VCaP (cell line): ENCODE data around the gene SMIM38.

Experiments used
- H3K27ac ChIP-seq: fragments of 450-650 bp; 2 replicates; pipeline ENCODE4 v1.5.1; 2017
- CTCF ChIP-seq: fragments of 450-650 bp; conservative IDR thresholded peaks from 2 replicates; pipeline ENCODE4 v1.5.1; 2017; ENCODE audit warnings: mild to moderate bottlenecking, moderate library complexity

SMIM38 gene

GRCh38 chr11:69172674-69173073 is 16.9 kb downstream of the SMIM38 start:
- no peak overlapping the region for H3K27ac ChIP-seq
- TF ChIP-seq CTCF = no peak

GRCh38 chr11:69173331-69173730 is 17.6 kb downstream of the SMIM38 start:
- no peak for TF ChIP-seq CTCF
- no peak overlapping the region for H3K27ac ChIP-seq

- no peak for TF ChIP-seq CTCF
Measured at GRCh38 chr11:69173925-69174581, 18.3 kb downstream of the SMIM38 start.

GRCh38 chr11:69174841-69175240 is 19.1 kb downstream of the SMIM38 start:
- TF ChIP-seq CTCF = no peak
- no peak overlapping the region for H3K27ac ChIP-seq

More at GRCh38 chr11:69173925-69174581, 18.3 kb downstream of the SMIM38 start:
- no peak overlapping the region for H3K27ac ChIP-seq

GRCh38 chr11:69178819-69179482 is 23.2 kb downstream of the SMIM38 start:
- no peak for TF ChIP-seq CTCF
- no peak overlapping the region for H3K27ac ChIP-seq

GRCh38 chr11:69180226-69180625 is 24.5 kb downstream of the SMIM38 start:
- TF ChIP-seq CTCF = no peak
- H3K27ac ChIP-seq = no peak overlapping the region

GRCh38 chr11:69180726-69181125 is 25.0 kb downstream of the SMIM38 start:
- no peak overlapping the region for H3K27ac ChIP-seq
- no peak for TF ChIP-seq CTCF
